Epithelial cell of esophagus (primary cell): Measurements from ENCODE around the gene CHD5.

Source experiments
- DNase-seq: peaks from one replicate; pipeline ENCODE4 v3.0.0; 2010; ENCODE audit warnings: low read depth
- H3K4me3 ChIP-seq: 2 replicates; pipeline ENCODE4 v1.5.1; 2011; ENCODE audit warnings: mild to moderate bottlenecking, low read length, control low read depth
- TF ChIP-seq, protein P1 (sequence below): IDR thresholded peaks from 2 replicates; pipeline ENCODE4 v1.5.1; 2011; ENCODE audit warnings: low read depth, mild to moderate bottlenecking, low read length, control low read depth, inconsistent platforms; ENCODE audit not compliant: insufficient read depth; ENCODE audit errors: missing control alignments

The CHD5 gene

DNA sequence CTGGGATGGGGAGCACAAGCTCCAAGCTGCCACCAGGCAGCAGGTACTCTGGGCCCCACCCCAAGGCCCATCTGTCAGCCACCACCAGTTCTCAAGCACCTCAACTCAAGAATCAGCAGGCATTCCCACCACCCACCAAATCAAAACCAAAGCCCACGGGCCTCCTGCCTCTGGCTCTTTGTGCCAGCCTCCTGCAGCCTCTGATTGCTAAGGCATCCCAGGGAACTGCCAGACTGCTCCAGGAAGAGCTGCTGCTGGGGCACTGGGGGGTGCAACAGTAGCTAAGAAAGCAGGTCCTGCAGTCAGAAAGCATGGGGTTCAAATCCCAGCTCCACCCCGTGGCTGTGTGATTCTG lies 34.7 kb downstream of the CHD5 start:
- TF ChIP-seq, protein P1, sequence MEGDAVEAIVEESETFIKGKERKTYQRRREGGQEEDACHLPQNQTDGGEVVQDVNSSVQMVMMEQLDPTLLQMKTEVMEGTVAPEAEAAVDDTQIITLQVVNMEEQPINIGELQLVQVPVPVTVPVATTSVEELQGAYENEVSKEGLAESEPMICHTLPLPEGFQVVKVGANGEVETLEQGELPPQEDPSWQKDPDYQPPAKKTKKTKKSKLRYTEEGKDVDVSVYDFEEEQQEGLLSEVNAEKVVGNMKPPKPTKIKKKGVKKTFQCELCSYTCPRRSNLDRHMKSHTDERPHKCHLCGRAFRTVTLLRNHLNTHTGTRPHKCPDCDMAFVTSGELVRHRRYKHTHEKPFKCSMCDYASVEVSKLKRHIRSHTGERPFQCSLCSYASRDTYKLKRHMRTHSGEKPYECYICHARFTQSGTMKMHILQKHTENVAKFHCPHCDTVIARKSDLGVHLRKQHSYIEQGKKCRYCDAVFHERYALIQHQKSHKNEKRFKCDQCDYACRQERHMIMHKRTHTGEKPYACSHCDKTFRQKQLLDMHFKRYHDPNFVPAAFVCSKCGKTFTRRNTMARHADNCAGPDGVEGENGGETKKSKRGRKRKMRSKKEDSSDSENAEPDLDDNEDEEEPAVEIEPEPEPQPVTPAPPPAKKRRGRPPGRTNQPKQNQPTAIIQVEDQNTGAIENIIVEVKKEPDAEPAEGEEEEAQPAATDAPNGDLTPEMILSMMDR, result no peak
- H3K4me3 ChIP-seq, result no peak overlapping the region
- no peak for DNase-seq

DNA sequence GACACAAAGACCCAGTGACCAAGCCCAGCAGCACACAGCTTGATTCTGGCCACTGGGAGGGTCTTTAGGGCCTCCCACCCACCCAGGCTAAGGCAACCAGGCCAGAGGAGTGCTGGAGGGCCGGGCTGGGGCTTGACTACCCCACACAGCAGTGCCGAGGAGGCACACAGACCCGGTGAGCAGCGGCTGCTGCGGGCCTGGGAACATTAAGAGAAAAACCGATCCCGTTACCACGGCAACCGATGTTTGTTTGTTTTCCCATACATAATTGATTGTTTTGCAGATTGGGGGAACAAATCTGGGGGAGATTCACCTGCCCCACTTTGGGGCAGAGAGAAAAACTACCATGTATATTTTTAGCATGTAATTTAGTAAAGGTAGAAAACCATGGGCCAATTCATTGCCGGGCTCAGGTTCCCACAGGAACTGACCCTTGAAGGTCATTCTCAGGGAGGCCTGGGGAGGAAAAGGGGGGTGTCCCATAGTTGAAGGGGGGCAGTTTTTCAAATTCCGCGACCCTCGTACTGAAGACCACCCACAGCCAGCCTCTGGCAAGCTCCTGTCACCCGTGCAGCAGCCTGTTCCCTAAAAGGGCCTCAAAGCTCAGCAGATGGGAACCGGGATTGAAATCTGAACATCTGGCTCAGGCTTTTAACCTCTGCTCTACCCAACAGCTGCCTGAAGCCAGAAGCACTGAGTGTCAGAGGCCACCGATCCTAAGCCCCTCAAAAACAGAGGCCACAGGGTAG lies 35.3 kb downstream of the CHD5 start:
- TF ChIP-seq, protein P1, result no peak
- DNase-seq, result no peak
- H3K4me3 ChIP-seq, result no peak overlapping the region

DNA sequence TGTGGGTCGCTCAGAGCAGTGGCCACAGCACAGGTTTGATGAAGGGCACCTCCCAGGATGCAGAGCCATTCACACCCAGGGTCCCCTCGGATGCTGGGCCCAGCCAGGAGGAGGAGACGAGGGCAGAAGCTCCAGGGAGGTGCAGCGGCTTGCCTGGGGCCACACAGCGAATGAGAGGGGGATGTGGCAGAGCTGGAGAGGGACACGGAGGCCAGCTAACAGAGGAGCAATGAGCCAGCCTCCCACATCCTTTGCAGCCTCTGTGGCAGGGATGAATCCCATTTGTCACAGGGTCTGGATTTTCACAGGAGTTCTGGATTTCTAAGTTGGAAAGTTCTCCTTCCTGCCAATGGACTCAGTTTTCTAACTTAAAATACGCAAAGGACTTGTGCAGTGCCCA lies 35.9 kb downstream of the CHD5 start:
- DNase-seq, result no peak
- H3K4me3 ChIP-seq, result no peak overlapping the region
- TF ChIP-seq, protein P1, result no peak

DNA sequence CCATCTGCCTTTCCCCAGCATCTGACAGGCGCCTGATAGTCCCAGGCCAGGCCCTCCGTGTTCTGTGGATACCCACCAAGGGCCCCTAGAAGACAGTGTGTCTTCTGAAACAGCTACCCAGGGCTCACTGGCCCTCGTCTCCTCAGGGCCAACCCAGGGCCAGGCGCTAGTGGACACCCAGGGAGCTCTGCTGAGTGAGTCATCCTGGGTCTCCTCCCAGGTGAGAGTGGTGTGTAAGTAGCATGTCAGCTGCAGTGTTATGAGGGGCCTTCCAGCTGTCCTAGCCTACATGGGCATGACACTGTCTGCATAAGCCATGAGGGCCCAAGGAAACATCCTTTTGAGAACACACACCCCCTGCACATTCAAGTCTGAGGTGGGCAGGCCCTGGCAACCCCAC lies 36.7 kb downstream of the CHD5 start:
- TF ChIP-seq, protein P1, result no peak
- H3K4me3 ChIP-seq, result no peak overlapping the region
- DNase-seq, result peak; percentile 26

DNA sequence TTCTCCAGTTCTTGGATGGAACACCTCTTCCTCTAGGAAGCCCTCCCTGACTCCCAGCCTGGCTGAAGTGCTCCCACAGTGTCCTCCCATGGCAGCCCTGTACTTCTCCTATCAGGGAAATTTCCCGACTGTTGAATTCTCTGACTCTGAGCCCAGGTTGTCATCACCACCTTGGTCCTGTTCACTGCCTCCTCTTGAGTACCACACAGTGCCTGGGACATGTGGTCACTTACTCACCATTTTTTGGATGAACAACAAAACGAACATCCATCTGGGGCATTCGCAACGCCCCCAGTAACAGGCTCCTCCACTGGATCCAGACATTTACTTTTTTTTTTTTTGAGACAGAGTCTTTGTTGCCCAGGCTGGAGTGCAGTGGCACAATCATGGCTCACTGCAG lies 37.4 kb downstream of the CHD5 start:
- DNase-seq, result no peak
- TF ChIP-seq, protein P1, result no peak
- H3K4me3 ChIP-seq, result no peak overlapping the region

DNA sequence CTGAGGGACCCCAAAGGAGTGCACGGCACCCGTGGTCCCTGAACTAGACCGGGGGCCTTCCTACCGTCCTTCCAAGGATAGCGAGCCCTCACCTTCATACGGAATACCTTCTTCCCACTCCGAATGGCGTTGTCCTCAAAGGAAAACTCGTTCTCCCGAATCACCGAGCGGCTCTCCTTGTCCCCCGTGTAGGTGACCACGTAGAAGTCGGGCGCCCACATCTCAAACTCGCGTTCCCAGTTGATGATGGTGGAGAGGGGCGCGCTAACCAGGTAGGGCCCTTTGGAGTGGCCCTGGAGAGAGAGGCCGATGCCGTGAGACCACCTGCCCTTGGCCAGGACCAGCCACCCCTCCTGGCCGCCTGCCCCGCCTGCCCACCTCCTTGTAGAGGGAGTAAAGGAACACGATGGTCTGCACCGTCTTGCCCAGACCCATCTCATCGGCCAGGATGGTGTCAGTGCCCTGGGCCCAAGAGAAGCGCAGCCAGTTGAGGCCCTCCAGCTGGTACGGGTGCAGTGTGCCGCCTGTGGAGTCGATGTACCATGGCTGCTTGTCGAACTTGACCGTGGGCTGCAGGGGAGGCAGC lies 38.0 kb downstream of the CHD5 start:
- H3K4me3 ChIP-seq, result no peak overlapping the region
- TF ChIP-seq, protein P1, result no peak
- no peak for DNase-seq

DNA sequence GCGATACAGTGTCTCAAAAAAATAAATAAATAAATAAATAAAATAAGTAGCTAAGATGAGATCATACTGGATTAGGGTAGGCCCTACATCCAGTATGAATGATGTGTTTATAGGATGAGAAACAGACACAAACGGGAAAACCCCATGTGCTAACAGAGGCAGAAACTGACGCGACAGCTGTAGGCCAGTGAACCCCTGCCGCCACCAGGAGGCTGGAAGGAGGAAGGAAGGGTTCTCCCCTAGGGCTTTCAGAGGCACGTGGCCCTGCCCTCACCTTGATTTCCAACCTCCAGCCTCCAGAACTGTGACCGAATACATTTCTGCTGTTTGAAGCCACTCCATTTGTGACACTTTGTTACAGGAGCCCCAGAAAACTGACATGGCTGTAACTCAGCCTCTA lies 38.5 kb downstream of the CHD5 start:
- TF ChIP-seq, protein P1, result peak; percentile 22
- peak; percentile 30 for DNase-seq
- H3K4me3 ChIP-seq, result no peak overlapping the region
